Skin of body (tissue), 2 donors: ENCODE results near the gene SHMT2. TPM values are rescaled to one million over a fixed set of nuclear protein-coding genes. Genes with fewer than 3 reads are reported as not detected.

Source experiments
- DNase-seq: peaks from one replicate; lab custom pipeline; 2025; lab: John Stamatoyannopoulos, UW
- total RNA-seq: library from RNA; depleted of rRNA; stranded (reverse); fragments of >200 nt; gene quantifications from one replicate; pipeline ENCODE4 v1.2.3, GENCODE V29; 2014

SHMT2 gene
- total RNA-seq, 1 donor from 2014 or later, result 48.8 TPM

GRCh38 chr12:57225680-57226210 is 3.8 kb upstream of the SHMT2 start:
- no peak for DNase-seq

- DNase-seq, result no peak
Observed at GRCh38 chr12:57226588-57227314, 2.8 kb upstream of the SHMT2 start.

- DNase-seq, result no peak
Observed at GRCh38 chr12:57227315-57228115, 2.0 kb upstream of the SHMT2 start.

GRCh38 chr12:57229046-57229633 is 371 bp upstream of the SHMT2 start:
- DNase-seq, result no peak

GRCh38 chr12:57230381-57231155 is 1.1 kb downstream of the SHMT2 start:
- no peak for DNase-seq

- no peak for DNase-seq
Observed at GRCh38 chr12:57231276-57232021, 1.9 kb downstream of the SHMT2 start.

GRCh38 chr12:57232156-57232756 is 2.7 kb downstream of the SHMT2 start:
- no peak for DNase-seq

GRCh38 chr12:57233357-57234232 is 4.1 kb downstream of the SHMT2 start:
- no peak for DNase-seq

- no peak for DNase-seq
Observed at GRCh38 chr12:57234233-57234570, 4.7 kb downstream of the SHMT2 start.

GRCh38 chr12:57234571-57235016 is 5.1 kb downstream of the SHMT2 start:
- DNase-seq, result no peak

GRCh38 chr12:57235017-57235727 is 5.7 kb downstream of the SHMT2 start:
- no peak for DNase-seq

GRCh38 chr12:57235728-57236131 is 6.2 kb downstream of the SHMT2 start:
- no peak for DNase-seq

GRCh38 chr12:57236201-57236924 is 6.9 kb downstream of the SHMT2 start:
- no peak for DNase-seq

- no peak for DNase-seq
Observed at GRCh38 chr12:57236925-57237595, 7.5 kb downstream of the SHMT2 start.

GRCh38 chr12:57237596-57237931 is 8.1 kb downstream of the SHMT2 start:
- no peak for DNase-seq

- DNase-seq, result no peak
Observed at GRCh38 chr12:57237932-57238853, 8.7 kb downstream of the SHMT2 start.
